Fibroblast of mammary gland (primary cell): Measurements from ENCODE around the gene PRDM11.

ENCODE experiments used
- DNase-seq: peaks from one replicate; pipeline ENCODE4 v3.0.0-alpha.2; 2010; ENCODE audit warnings: low read depth
- H3K4me3 ChIP-seq: 2 replicates; pipeline ENCODE4 v1.5.1; 2011; ENCODE audit warnings: low read depth, mild to moderate bottlenecking, low read length, moderate library complexity; ENCODE audit not compliant: control insufficient read depth
- TF ChIP-seq, protein P1 (sequence below): conservative IDR thresholded peaks from 2 replicates; pipeline ENCODE4 v1.5.1; 2011; ENCODE audit warnings: low read depth, low read length, inconsistent platforms; ENCODE audit not compliant: control insufficient read depth, insufficient read depth

The PRDM11 gene

DNA sequence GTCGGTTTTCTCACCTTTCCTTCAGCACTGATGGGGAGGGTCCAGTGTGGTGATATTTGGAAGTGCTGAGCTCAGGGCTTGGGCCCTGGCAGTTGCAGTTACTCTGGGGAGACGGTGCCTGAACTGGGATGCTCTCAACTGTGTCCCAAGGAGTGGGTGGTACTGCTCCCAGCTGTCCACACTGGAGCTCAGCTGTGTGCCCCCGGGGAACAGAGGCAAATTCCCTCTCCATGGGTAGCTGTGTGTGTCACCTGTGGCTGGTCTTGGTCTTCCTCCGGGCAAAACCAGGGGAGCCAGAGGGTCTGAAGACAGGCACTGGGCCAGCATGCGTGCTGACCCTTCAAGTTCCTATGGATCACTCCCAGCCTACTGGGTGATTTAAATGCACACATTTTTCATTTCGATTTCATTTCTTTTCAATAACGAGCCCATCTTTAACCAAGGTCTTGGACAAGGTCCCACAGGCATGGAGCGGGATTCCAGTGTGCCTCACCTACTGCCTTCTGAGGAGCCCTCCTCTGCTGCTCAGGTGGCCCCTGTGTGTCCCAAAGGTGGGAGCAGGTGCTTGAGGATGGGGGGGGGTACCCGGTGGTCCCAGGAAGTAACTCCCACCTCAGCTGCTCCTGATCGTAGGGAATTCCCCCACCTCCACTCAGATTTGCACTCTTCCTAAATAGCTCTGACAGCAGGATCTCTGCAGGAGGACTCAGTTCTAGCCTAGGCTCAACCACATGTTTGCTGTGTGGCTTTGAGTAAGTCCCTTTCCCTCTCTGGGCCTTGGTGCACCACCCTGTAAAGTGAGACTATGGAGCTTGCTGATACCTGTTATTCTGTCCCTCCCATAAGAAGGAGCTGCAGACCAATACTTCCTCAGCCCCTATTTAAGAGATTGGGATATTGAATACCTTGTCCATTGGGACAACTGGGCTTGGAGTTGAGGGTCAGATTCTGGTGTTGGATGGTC is 16.8 kb downstream of the PRDM11 start:
- no peak overlapping the region for H3K4me3 ChIP-seq
- DNase-seq, result no peak
- TF ChIP-seq, protein P1, sequence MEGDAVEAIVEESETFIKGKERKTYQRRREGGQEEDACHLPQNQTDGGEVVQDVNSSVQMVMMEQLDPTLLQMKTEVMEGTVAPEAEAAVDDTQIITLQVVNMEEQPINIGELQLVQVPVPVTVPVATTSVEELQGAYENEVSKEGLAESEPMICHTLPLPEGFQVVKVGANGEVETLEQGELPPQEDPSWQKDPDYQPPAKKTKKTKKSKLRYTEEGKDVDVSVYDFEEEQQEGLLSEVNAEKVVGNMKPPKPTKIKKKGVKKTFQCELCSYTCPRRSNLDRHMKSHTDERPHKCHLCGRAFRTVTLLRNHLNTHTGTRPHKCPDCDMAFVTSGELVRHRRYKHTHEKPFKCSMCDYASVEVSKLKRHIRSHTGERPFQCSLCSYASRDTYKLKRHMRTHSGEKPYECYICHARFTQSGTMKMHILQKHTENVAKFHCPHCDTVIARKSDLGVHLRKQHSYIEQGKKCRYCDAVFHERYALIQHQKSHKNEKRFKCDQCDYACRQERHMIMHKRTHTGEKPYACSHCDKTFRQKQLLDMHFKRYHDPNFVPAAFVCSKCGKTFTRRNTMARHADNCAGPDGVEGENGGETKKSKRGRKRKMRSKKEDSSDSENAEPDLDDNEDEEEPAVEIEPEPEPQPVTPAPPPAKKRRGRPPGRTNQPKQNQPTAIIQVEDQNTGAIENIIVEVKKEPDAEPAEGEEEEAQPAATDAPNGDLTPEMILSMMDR, result no peak

DNA sequence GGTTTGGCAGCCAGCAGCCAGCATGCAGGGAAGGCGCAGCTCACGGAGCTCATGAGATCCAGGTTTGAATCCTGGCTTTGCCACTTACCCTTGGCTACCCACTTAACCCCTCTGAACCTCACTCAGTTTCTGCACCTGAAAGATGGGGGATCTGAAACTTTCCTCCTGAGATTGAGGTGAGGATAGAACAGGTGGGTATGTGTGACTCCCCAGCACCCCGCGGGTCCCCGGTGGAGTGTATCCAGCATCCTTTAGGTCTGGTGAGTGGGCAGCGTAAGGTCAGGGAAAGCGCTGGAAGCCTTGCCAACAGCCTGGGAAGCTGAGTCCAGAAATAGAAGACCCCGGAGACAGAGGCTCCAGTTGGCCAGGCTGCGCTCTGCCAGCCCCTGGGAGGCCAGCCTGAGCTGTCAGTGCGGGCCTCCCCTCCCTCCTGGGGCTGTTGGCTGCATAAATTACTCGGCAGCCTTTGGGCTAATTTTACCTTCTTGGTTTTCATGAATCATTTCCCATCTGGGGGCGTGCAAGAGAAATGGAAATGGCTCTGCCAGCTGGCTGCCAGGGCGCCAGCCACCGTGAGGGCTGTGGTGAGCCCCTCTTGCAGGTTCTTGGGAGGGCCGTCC is 17.6 kb downstream of the PRDM11 start:
- TF ChIP-seq, protein P1, result no peak
- no peak overlapping the region for H3K4me3 ChIP-seq
- no peak for DNase-seq

DNA sequence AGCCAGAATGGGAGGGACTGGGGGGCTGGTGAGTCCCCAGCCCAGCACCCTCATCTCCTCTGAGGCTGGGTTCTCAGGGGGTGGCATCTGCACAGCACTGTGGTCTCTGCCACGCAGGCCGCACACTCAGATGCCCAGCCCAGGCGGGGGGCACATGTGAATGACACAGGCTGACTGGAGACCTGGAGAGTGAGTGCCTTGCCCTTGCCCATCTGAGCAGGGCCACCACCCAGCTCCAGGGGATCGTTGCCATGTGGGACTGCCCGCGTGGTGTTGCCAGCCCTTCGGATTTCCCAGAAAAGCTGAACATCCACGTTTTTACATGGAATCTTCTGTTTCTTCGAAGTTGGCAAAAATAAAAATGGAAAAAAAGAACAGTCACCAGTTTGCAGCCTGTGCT is 18.9 kb downstream of the PRDM11 start:
- DNase-seq, result no peak
- TF ChIP-seq, protein P1, result no peak
- no peak overlapping the region for H3K4me3 ChIP-seq

DNA sequence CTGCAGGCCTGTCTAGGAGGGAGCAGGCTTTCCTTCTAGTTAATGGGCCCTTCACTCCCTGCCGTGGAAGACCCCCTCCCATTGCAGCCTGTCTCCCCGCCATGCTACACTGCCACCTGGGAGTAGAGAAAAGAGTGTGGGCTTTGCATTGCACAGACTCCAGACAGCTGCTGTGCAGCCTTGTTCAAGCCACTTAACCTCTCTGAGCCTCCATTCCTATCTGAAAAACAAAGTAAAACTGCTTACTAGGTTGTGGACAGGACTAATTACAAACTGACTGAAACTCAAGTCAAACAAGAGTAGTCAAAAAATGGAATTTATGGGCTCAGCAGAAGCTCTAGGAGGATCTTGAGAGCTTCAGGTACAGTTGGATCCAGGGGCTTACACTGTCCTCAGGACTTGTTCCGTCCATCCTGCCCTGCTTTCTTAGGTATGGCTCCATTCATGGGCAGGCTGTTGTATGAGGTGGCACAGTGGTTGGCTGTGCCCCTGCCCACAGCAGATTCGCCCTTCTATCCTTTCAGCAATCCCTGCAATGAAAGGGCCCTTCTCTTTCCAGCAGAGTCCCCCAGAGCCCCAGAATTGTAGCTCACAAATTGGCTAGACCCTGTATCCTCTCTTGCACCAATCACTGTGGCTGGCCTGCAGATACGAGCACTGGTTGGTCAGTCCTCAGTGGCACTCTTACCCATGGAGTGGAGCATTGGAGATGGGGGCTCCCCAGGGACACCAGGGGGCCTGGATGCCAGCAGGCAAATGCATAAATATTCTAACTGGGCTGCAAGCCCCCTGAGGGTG is 19.6 kb downstream of the PRDM11 start:
- no peak for DNase-seq
- TF ChIP-seq, protein P1, result no peak

DNA sequence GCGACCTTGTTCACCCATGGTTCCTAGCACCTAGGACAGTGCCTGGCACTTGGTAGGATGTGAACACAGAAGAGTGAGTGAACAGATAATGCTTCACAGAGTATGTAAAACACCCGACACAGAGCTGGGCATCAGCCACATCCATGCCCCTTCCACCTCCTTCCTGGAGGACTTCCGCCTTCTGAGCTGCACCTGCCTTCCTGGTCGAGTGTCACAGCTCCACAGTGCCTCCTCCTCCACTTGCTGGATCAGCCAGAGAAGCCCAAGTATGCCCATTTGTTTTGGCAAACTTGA is 20.1 kb downstream of the PRDM11 start:
- DNase-seq, result no peak
- TF ChIP-seq, protein P1, result no peak

More for the DNA sequence above, 19.6 kb downstream of the PRDM11 start:
- H3K4me3 ChIP-seq, result no peak overlapping the region

DNA sequence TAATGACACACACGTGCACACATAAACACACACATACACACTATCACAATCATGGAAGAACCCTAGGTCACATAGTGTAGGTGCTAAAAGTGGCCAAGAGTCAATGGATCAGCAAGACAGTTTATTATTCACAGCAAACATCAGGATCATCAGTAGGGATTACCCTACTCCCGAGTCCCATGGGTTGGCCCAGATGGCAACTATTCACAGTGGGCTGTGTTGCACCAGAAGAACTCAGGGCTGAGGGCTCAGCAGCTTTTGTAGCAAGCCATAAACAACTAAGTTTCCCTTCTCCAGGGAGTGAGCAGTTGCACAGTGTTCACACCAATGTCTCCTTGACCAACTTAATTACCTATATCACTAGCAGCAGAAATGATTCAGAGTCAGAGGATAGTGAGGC is 20.8 kb downstream of the PRDM11 start:
- TF ChIP-seq, protein P1, result no peak
- H3K4me3 ChIP-seq, result no peak overlapping the region
- no peak for DNase-seq

More for the DNA sequence above, 20.1 kb downstream of the PRDM11 start:
- H3K4me3 ChIP-seq, result no peak overlapping the region
